Adrenal gland (tissue), 12 donors: ENCODE data around the gene ALKAL2. TPM values are rescaled to one million over a fixed set of nuclear protein-coding genes. Genes with fewer than 3 reads are reported as not detected.

Experiments
- DNase-seq, 7 donors: peaks; one replicate each; pipeline ENCODE4 v3.0.0-alpha.2; 2019 to 2020
- H3K27ac ChIP-seq, 5 donors: fragments of 200-600 bp; sonication (generic) in 4 of 5; 1 replicate in 3 of 5; 2 replicates in 2 of 5; pipeline versions ENCODE4 v1.5.1 to v1.8.0; 2016 to 2020; ENCODE audit warnings: mild to moderate bottlenecking in 1 of 5
- H3K27me3 ChIP-seq: fragments of 200-600 bp; 2 replicates; pipeline ENCODE4 v1.8.0; 2021
- H3K36me3 ChIP-seq, 2 donors: fragments of 200-600 bp; replicated peaks in 1 of 2; 1 replicate in 1 of 2; 2 replicates in 1 of 2; pipeline versions ENCODE4 v1.5.1 to v1.8.0; 2018 to 2022
- H3K4me1 ChIP-seq, 2 donors: fragments of 200-600 bp; replicated peaks in 1 of 2; 1 replicate in 1 of 2; 2 replicates in 1 of 2; pipeline versions ENCODE4 v1.5.1 to v1.8.0; 2018 to 2021
- H3K4me3 ChIP-seq, 4 donors: fragments of 200-600 bp; sonication (generic) in 3 of 4; one replicate each; pipeline ENCODE4 v1.5.1; 2016 to 2018
- H3K9me3 ChIP-seq, 3 donors: fragments of 200-600 bp; sonication (generic) in 1 of 3; replicated peaks in 1 of 3; 1 replicate in 2 of 3; 2 replicates in 1 of 3; pipeline versions ENCODE4 v1.5.1 to v1.8.0; 2016 to 2021
- CTCF ChIP-seq, 6 experiments: fragments of 450-650 bp in 4 of 6; fragments of 200-600 bp in 2 of 6; sonication (generic) in 1 of 6; IDR thresholded peaks; 1 replicate in 5 of 6; 2 replicates in 1 of 6; pipeline versions ENCODE4 v1.5.1 to v1.8.0; 2016 to 2021; ENCODE audit warnings: antibody characterized with exemption in 6 of 6, mild to moderate bottlenecking in 2 of 6, moderate library complexity in 1 of 6
- POLR2A ChIP-seq, 2 donors: fragments of 450-650 bp; IDR thresholded peaks; one replicate each; pipeline ENCODE4 v1.6.1; 2017; ENCODE audit warnings: antibody characterized with exemption in 2 of 2, mild to moderate bottlenecking in 2 of 2, moderate library complexity in 1 of 2
- WGBS, 4 donors: extraction: QIAGEN DNeasy Blood & Tissue Kit in 2 of 4; methylation state at CpG; one replicate each; pipeline versions ENCODE4 v1.1.5 to v1.1.7; 2013 to 2017; 5-methylcytosine and 5-hydroxymethylcytosine counted together
- intact Hi-C, 2 donors: fragments of 100-400 bp; cut with DNase I; formaldehyde crosslinking; loops; one replicate each; pipeline versions ENCODE4 v1.14.1 to v1.15.0; 2022 to 2023
- polyA plus RNA-seq, 3 donors: library from polyadenylated mRNA; stranded (reverse); fragments of 200-250 nt in 2 of 3; fragments of 350-450 nt in 1 of 3; fragmentation: Illumina TruSeq in 1 of 3; extraction: RNeasy Lipid Tissue Mini Kit (QIAGEN cat#74804) in 1 of 3; gene quantifications; one replicate each; pipeline ENCODE4 v1.2.3, GENCODE V29; 2013 to 2014
- total RNA-seq, 9 donors: library from RNA; depleted of rRNA in 4 of 9; stranded (reverse); fragments of >200 nt in 4 of 9; fragments of 120-200 nt in 1 of 9; fragmentation: NEBNext Ultra II Directional in 1 of 9; extraction: Animal tissue kit (Norgen Biotek cat#: 25700) in 1 of 9; gene quantifications; one replicate each; pipeline versions ENCODE4 v1.1.0 to v1.2.4, GENCODE V29; 2013 to 2023
- donor health status: healthy with polysubstance abuse.
- donor health status: Bipolar disorder and iron deficiency.
- donor health status: DM: yes; HTN: yes; CAD: no.
- donor health status: DM: no; HTN: no; CAD: no.
- donor health status: DM: no; HTN: no; CAD: no.
- donor health status: DM: yes; HTN: yes; CAD: no.

Gene ALKAL2
- total and polyA plus RNA-seq, 12 donors: 40.3 to 316 (median 141) TPM

DNA sequence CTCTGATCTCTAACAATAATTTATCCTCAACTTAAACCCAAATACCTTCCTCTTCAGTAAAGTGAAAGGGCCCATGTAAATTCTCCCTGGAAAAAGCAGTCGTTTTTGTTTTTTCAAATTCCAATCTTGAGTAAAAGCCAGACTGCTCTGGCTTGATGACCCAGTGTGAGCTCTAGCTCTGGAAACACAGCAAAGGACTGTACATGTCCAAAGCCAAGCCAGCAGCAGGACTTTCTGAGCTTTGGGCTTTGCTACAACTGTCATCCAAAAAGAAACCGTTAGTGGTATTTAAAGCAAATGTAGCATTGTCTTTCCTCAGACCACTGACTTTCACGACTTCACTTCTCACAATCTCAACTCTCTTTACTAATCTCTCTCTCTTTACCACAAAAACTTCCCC, 49.5 kb downstream of the ALKAL2 start:
- Histone ChIP-seq H3K36me3 (peaks cover 0 to 4% of the 10 kb centered on the region in 2 donors), H3K27ac (peak overlapping the region in 1 of 5 donors; percentile 1), H3K9me3 (no peaks in the 10 kb centered on the region), H3K4me1 (peaks cover 4 to 14% of the 10 kb centered on the region in 2 donors), H3K27me3 (no peaks in the 10 kb centered on the region), H3K4me3 (no peak overlapping the region)
- 56 to 68% (median 64%) methylated on average over 3 of the region's 3 CpGs for WGBS, 4 donors
- TF ChIP-seq CTCF (IDR thresholded peaks at IDR 0.05) (no peak), POLR2A (IDR thresholded peaks at IDR 0.05) (no peak)
- intact Hi-C loops: no loop called here
- no peak for DNase-seq

DNA sequence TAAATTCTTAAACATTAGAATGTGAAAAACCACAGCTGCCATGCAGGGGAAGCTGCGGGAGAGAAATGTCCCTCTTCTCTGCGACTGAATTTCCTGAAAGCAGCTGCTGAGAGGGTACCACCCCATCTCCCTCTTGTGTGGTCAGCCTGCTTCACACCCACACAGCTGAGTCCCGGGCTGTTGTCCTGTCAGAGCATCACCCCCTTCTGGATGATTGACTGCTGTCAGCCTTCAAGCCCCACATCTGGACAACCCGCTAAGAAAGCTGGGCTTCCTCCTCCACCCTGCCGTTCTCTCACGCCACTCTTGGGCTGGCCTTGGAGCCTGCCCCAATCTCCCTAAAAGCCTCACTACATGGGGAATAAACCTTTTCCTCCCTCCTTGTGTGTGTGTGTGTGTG, 50.0 kb downstream of the ALKAL2 start:
- Histone ChIP-seq H3K9me3 (no peaks in the 10 kb centered on the region), H3K27me3 (no peaks in the 10 kb centered on the region), H3K4me1 (peaks cover 4 to 14% of the 10 kb centered on the region in 2 donors), H3K36me3 (peaks cover 0 to 4% of the 10 kb centered on the region in 2 donors), H3K27ac (peak overlapping the region in 1 of 5 donors; percentile 1), H3K4me3 (no peak overlapping the region)
- 74 to 87% (median 78%) methylated on average over 6 of the region's 6 CpGs for WGBS, 4 donors
- no peak for DNase-seq
- TF ChIP-seq CTCF (IDR thresholded peaks at IDR 0.05) (no peak), POLR2A (IDR thresholded peaks at IDR 0.05) (no peak)
- intact Hi-C loops: no loop called here

DNA sequence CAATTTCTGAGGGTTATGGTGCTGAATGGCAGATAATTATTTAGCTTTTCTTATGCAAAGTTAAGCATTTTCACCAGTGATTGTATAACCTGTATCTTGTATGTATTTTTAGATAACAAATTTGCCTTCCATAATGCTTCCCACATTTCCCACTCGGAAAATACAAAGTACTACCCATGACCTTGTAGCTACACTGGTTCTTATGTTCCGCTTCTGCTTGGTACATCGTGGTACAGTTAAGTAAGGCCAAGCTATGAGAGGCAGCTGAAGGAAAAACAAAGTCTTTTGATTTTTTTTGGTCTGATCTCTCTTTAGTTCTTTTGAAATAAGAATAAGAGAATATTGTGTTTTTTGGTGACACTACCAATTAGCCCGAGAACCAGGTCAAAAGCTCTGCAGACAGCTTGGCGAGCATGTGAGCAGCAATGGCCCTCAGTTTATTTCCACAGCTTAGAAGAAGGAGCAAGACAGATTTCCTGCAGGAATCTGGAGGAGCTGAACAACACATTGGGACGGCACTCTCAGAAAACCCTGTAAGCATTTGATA, 50.8 kb downstream of the ALKAL2 start:
- WGBS, 4 donors: 57 to 71% (median 64%) methylated on average over 6 of the region's 6 CpGs
- H3K9me3 ChIP-seq: no peaks in the 10 kb centered on the region
- DNase-seq: no peak
- H3K27ac ChIP-seq: peak overlapping the region in 3 of 5 donors; percentile 17 to 52 (median 41)
- H3K4me3 ChIP-seq: no peak overlapping the region
- H3K36me3 ChIP-seq: peaks cover 0 to 4% of the 10 kb centered on the region in 2 donors
- intact Hi-C loops: no loop called here
- H3K4me1 ChIP-seq: peaks cover 4 to 14% of the 10 kb centered on the region in 2 donors
- TF ChIP-seq CTCF (IDR thresholded peaks at IDR 0.05) (no peak), POLR2A (IDR thresholded peaks at IDR 0.05) (no peak)
- H3K27me3 ChIP-seq: no peaks in the 10 kb centered on the region

GRCh38 chr2:234421-234820, 53.5 kb downstream of the ALKAL2 start:
- no peaks in the 10 kb centered on the region for H3K9me3 ChIP-seq
- no peak overlapping the region for H3K27ac ChIP-seq
- 81 to 88% (median 87%) methylated on average over 4 of the region's 4 CpGs for WGBS, 4 donors
- H3K36me3 ChIP-seq: peaks cover 0 to 7% of the 10 kb centered on the region in 2 donors
- intact Hi-C loops: no loop called here
- TF ChIP-seq CTCF (IDR thresholded peaks at IDR 0.05) (no peak), POLR2A (IDR thresholded peaks at IDR 0.05) (no peak)
- no peak for DNase-seq
- peaks cover 4 to 22% of the 10 kb centered on the region in 2 donors for H3K4me1 ChIP-seq
- H3K27me3 ChIP-seq: no peaks in the 10 kb centered on the region
- H3K4me3 ChIP-seq: no peak overlapping the region
